GM10266 (cell line): Measurements from ENCODE around the gene ZNF577.

ENCODE experiments used
- DNase-seq: peaks from one replicate; pipeline ENCODE4 v3.0.0; 2012; ENCODE audit errors: extremely low spot score
- CTCF ChIP-seq: IDR thresholded peaks from 2 replicates; pipeline ENCODE4 v1.5.1; 2012; ENCODE audit warnings: mild to moderate bottlenecking, low read depth; ENCODE audit not compliant: control insufficient read depth, insufficient read depth; ENCODE audit errors: missing control alignments

The ZNF577 gene

GRCh38 chr19:51901860-51902259 is 14.1 kb upstream of the ZNF577 start:
- TF ChIP-seq CTCF, result no peak
- no peak for DNase-seq

- no peak for DNase-seq
- no peak for TF ChIP-seq CTCF
Measured at GRCh38 chr19:51891193-51891747, 3.5 kb upstream of the ZNF577 start.

- no peak for DNase-seq
- TF ChIP-seq CTCF, result no peak
Measured at GRCh38 chr19:51889934-51890333, 2.2 kb upstream of the ZNF577 start.

- no peak for TF ChIP-seq CTCF
- DNase-seq, result no peak
Measured at GRCh38 chr19:51884713-51885112, 3.0 kb downstream of the ZNF577 start.

- DNase-seq, result no peak
- TF ChIP-seq CTCF, result no peak
Measured at GRCh38 chr19:51882518-51882917, 5.2 kb downstream of the ZNF577 start.

GRCh38 chr19:51873097-51873496 is 14.7 kb downstream of the ZNF577 start:
- no peak for DNase-seq
- TF ChIP-seq CTCF, result no peak

GRCh38 chr19:51861870-51862622 is 25.7 kb downstream of the ZNF577 start:
- TF ChIP-seq CTCF, result no peak
- DNase-seq, result no peak
